CD4-positive, alpha-beta T cell treated with Interleukin-17A for 4 hours (primary cell): ENCODE measurements around the gene PHLDB3.

Experiments
- DNase-seq: peaks from one replicate; pipeline ENCODE4 v3.0.0-alpha.2; 2020; ENCODE audit warnings: mixed read lengths

PHLDB3 gene

DNA sequence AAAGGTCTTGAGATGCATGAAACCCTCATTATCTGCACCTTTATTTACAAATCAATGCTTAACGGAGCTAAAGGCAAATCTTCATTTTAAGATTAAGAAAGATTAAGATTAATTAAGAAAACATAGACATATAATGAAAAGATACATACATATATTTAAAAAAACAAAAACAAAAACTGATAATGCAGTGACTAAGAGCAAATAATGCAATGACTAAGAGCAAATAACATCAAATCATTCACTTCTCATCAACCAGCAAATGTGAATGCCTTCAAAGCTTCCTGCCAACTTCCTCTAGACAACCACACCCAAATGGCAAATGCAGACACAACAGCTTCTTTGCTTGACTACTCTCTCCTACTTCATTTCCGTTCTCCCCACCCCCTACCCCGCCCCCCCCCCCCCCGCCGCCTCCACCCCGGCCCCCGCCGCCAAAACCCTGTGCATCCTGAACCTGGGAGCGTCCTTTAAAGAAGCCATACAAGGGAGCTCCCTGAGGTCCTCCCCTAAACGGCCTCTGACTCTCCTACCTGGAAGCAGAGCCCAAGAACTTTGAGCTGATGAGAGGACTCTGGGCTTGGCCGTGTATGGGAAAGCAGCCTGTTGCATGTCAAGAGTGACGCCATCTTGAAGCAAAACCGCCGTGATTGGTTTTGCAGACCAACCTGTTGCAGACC lies 65.4 kb downstream of the PHLDB3 start:
- peak; percentile 80 for DNase-seq

DNA sequence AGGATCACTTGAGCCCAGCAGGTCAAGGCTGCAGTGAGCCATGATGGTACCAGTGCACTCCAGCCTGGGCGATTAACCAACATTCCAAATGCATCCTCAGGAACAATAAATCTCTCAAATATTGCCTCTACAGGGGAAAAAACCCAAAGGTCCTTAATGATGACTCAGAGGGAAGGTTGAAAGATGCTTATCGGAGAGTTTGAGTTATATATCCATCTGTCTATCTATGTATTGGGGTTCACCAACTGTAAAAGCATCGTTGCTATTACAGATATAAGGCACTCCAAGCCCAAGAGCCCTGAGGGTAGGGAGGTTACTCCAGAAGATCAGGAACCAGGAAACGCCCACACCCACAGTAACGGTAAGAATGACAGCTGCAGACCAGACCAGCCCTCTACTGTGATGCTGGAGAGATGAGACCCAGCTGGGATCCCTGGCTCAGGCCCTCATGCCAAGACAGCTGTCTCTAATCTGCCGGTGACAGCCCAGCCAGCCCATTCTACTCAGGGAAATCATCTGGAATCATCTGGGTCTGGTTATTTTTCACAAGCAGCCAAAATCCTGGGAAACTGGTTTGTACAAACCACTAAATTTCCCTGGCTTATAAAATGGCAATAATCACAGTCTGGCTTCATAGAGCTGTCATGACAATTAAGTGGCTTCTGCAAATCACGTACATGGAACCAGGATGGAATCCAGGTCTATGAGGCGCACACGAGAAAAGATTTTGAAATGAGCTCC lies 66.1 kb downstream of the PHLDB3 start:
- DNase-seq = peak; percentile 32

DNA sequence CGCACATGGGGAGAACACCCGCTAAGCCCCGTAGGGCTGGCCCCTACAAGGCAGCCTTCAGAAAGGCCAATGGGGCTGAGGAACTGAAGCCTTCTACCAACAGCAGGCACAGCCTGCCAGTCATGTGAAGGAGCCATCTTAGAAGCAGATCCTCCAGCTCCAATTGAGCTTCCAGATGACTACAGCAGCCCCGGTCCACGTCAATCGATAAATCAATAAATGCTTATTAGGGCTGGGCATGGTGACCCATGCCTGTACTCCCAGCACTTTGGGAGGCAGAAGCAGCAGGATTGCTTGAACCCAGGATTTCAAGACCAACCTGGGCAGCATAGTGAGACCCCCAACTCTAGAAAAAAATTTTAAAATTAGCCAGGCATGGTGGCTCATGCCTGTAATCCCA lies 66.8 kb downstream of the PHLDB3 start:
- DNase-seq = no peak

DNA sequence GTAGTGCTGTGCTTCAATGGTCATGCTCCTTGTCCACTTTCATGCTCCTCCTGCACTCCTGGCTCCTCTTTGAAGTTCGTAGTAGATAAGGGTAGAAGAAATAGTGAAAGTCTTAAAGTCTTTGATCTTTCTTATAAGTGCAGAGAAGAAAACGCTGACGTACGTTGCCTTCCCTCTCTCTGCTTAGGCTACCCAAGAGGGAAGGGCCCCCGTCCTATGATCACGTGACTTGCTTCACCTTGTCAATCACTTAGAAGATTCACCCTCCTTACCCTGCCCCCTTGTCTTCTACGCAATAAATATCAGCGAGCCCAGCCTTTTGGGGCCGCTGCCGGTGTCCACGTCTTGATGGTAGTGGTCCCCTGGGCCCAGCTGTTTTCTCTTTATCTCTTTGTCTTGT lies 67.3 kb downstream of the PHLDB3 start:
- DNase-seq = peak; percentile 40

DNA sequence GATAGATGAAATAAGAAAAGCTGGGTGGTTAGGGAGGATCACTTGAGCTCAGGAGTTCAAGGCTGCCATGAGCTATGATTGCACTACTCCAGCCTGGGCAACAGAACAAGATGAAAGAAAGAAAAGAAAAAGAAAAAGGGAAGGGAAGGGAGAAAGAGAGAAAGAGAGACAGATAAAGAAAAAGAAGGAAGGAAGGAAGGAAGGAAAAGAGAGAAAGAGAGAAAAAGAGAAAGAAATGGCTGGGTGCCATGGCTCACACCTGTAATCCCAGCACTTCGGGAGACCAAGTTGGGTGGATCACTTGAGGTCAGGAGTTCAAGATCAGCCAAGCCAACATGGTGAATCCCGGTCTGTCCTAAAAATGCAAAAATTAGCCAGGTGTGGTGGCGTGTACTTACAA lies 68.8 kb downstream of the PHLDB3 start:
- no peak for DNase-seq

DNA sequence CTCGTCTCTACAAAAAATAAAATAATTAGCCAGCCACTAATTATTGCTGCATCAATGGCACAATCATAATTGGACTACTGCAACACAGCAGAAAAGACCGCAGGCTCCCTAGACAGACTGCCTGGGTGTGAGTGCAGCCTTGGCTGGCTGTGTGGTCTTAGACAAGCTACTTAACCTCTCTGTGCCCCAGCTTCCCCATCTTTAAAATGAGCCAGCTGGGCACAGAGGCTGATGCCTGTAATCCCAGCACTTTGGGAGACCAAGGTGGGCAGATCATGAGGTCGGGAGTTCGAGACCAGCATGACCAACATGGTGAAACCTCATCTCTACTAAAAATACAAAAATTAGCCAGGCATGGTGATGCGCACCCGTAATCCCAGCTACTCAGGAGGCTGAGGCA lies 70.9 kb downstream of the PHLDB3 start:
- no peak for DNase-seq

DNA sequence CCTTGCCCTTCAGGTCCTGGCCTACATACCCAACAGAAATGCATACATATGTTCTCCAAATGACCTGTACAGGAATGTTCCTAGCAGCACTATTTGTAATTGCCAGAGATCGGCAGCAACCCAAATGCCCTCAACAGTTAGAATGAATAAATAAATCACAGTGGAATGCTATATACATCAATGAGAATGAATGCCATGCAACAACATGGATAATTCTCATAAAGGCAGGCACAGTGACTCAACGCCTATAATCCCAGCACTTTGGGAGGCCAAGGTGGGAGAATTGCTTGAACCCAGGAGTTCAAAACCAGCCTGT lies 71.2 kb downstream of the PHLDB3 start:
- no peak for DNase-seq

DNA sequence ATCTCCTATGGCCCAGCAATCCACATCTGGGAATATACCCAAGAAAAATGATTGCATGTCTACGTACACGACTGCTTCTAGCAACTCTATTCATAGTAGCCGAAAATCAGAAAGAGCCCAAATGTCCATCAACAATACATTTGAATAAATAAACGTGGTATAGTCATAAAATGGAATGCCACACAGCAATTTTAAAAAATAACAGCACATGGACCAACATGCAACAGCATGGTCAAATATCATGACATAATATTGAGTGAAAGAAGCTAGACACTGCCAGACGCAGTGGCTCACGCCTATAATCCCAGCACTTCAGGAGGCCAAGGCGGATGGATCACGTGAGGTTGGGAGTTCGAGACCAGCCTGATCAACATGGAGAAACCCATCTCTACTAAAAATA lies 73.6 kb downstream of the PHLDB3 start:
- no peak for DNase-seq

DNA sequence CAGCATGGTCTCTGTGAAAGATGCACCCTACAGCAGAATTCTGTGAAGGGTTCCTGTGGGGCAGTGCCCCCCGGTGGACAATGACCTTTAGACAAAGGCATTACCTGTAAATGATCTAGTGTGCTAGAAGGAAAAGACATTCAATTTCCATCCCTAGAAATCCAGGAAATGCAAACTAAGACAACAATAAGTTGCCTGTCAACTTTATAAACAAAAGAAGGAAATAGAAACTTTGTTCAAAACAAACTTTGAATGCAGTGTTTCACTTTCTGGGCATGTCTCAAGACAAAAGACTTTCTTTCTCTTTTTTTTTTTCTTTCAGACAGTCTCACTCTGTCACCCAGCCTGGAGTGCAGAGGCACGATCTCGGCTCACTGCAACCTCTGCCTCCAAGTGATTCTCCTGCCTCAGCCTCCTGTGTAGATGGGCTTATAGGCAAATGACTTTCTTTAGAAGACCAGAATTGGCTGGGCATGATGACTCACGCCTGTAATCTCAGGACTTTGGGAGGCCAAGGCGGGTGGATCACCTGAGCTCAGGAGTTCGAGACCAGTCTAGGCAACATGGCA lies 74.3 kb downstream of the PHLDB3 start:
- no peak for DNase-seq

DNA sequence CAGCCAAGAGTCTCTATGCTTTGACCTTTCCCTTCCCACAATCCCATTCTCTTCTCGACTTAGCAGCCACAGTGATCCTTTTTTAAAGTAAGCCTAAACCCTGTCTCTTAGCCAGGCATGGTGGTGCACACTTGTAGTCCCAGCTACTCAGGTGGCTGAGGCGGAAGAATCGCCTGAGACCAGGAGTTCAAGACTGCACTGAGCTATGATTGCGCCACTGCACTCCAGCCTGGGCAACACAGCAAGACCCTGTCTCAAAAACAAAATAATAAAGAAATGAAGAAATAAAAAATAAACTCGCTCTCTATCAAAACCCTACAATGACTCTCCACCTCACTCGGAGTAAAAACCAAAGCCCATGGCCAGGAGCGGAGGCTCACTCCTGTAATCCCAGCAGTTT lies 75.2 kb downstream of the PHLDB3 start:
- DNase-seq = no peak

DNA sequence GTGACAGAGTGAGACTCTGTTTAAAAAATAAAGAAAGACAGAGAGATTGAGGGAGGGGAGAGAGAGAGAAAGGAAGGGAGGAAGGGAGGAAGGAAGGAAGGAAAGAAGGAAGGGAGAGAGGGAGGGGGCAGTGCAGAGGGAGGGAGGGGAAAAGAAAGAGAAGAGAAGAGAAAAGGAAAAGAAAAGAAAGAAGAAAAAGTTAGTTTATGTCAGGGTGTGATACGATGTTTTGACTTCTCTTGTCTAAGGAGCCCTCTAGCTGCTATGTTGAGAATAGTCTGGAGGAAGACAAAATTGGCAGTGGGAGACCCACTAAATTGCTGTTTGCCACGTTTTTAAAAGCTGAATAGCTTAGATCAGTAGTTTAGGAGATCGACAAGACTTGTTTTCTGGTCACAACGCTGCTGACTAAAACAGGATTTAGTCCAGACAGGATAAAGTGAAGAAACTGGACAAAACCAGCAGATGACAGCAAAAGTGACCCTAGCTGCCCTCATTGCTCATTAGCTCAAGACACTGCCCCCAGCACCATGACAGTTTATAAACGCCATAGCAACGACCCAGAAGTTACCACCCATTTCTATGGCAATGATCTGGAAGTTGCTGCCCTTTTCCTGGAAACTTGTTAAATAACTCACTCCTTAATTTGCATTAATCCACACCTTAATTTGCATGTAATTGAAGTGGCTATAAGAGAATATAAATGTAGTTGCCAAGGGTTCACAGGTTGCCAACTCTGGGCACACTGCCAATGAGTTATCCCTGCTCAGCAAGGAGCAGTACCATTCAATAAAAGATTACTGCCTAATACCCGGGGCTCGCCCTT lies 78.8 kb downstream of the PHLDB3 start:
- no peak for DNase-seq
